ENCODE data around the gene LRRC4C.

DNA sequence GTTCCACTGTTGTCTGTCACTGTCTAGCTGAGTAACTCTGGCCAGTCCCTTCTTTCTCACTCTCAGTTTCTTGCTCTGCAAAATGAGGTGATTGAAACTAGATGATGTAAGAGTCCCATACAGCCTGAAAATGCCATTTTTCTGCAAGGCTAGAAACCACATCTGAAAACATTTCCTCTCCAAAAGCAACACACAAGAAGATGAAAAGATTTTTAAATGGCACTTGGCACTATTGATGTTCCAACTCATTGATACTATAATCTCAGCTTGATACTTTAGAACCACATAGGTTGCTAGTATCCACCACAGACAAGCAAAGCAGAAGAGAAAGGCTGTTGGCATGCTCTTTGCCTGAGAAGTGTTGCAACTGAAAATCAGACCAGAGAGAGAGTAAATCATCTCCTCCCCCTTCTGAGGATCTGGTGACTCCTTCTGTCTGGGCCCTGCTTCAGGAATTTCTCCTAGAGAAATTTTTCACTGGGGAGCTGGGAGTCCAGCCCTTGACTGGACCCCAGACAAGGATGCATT, 1217.9 kb downstream of the LRRC4C start:
- TF ChIP-seq CTCF (conservative IDR thresholded peaks at IDR 0.05 in 1 of 2, IDR thresholded peaks at IDR 0.05 in 1 of 2; ENCODE audit: low read depth in 1 of 2, low read length in 2 of 2) = no peak
- no peak for TF ChIP-seq EZH2 (IDR thresholded peaks at IDR 0.05; ENCODE audit: low read length, missing control alignments)

All from fibroblast of lung (primary cell).